ENCODE results near the gene ST6GAL1. TPM values are rescaled to one million over a fixed set of nuclear protein-coding genes. Genes with fewer than 3 reads are reported as not detected.

The ST6GAL1 gene
- total and polyA plus RNA-seq, 2 experiments from 2014 or later = 17.6 to 65.1 TPM

GRCh38 chr3:186989429-186989828 is 59.1 kb downstream of the ST6GAL1 start:
- DNase-seq (ENCODE audit: low spot score) (no peak), ATAC-seq (no peak)
- peaks cover 5% of the 10 kb centered on the region for H3K27me3 Mint-ChIP-seq (ENCODE audit: insufficient read depth, low read depth, poor library complexity)
- H3K9me3 Mint-ChIP-seq = no peaks in the 10 kb centered on the region; the same call in 2 of the 3 replicates
- H3K4me3 ChIP-seq = no peak overlapping the region
- no peaks in the 10 kb centered on the region for H3K27me3 ChIP-seq (ENCODE audit: insufficient read depth)
- H3K4me1 Mint-ChIP-seq = peaks cover 52% of the 10 kb centered on the region
- H3K79me2 ChIP-seq (replicated peaks; ENCODE audit: insufficient read depth) = peaks cover 19% of the 10 kb centered on the region
- peaks cover 13% of the 10 kb centered on the region; the same call in 1 of the 2 replicates for H3K36me3 ChIP-seq (ENCODE audit: insufficient read depth)
- H3K4me1 ChIP-seq (ENCODE audit: insufficient read depth) = peaks cover 37% of the 10 kb centered on the region
- no peaks in the 10 kb centered on the region for H3F3A ChIP-seq (replicated peaks; ENCODE audit: low read depth)
- H3K27ac Mint-ChIP-seq = peak overlapping the region; percentile 53; the same call in 1 of the 2 replicates
- 0 out of 2 replicates have a peak overlapping the region, but pooled peaks have one; percentile 8 for H3K27ac ChIP-seq (ENCODE audit: low read depth)
- no peaks in the 10 kb centered on the region for H3K9me2 ChIP-seq (ENCODE audit: insufficient read depth)
- H2AFZ ChIP-seq = no peak overlapping the region
- no peak for TF ChIP-seq NANOG (IDR thresholded peaks at IDR 0.05; ENCODE audit: borderline replicate concordance)
- TF ChIP-seq EZH2 (IDR thresholded peaks at IDR 0.05; ENCODE audit: low read depth, unreplicated experiment) = no peak
- no peaks in the 10 kb centered on the region; the same call in none of the 2 replicates for H4K20me1 ChIP-seq (replicated peaks; ENCODE audit: insufficient read depth)
- H3K4me2 ChIP-seq = no peak overlapping the region
- H3K36me3 Mint-ChIP-seq (ENCODE audit: low read depth) = peaks cover 37% of the 10 kb centered on the region
- no peak overlapping the region for H3K4me3 Mint-ChIP-seq

- H2AFZ ChIP-seq = no peak overlapping the region
- DNase-seq (ENCODE audit: low spot score) (no peak), ATAC-seq (no peak)
- Mint-ChIP-seq H3K27me3 (ENCODE audit: insufficient read depth, low read depth, poor library complexity) (peaks cover 5% of the 10 kb centered on the region), H3K4me3 (no peak overlapping the region), H3K36me3 (ENCODE audit: low read depth) (peaks cover 36% of the 10 kb centered on the region), H3K4me1 (peaks cover 52% of the 10 kb centered on the region), H3K27ac (peak overlapping the region; percentile 53; the same call in 1 of the 2 replicates), H3K9me3 (no peaks in the 10 kb centered on the region; the same call in 2 of the 3 replicates)
- H3K27ac ChIP-seq (ENCODE audit: low read depth) = no peak overlapping the region
- no peaks in the 10 kb centered on the region for H3F3A ChIP-seq (replicated peaks; ENCODE audit: low read depth)
- H3K4me2 ChIP-seq = no peak overlapping the region
- H3K36me3 ChIP-seq (ENCODE audit: insufficient read depth) = peaks cover 13% of the 10 kb centered on the region; the same call in 1 of the 2 replicates
- H3K27me3 ChIP-seq (ENCODE audit: insufficient read depth) = no peaks in the 10 kb centered on the region
- no peak overlapping the region for H3K4me3 ChIP-seq
- H4K20me1 ChIP-seq (replicated peaks; ENCODE audit: insufficient read depth) = no peaks in the 10 kb centered on the region; the same call in none of the 2 replicates
- no peaks in the 10 kb centered on the region for H3K9me2 ChIP-seq (ENCODE audit: insufficient read depth)
- H3K4me1 ChIP-seq (ENCODE audit: insufficient read depth) = peaks cover 35% of the 10 kb centered on the region
- peaks cover 19% of the 10 kb centered on the region for H3K79me2 ChIP-seq (replicated peaks; ENCODE audit: insufficient read depth)
- TF ChIP-seq ETS1 (IDR thresholded peaks at IDR 0.05) = no peak
- no peak for TF ChIP-seq REST (IDR thresholded peaks at IDR 0.05; ENCODE audit: unreplicated experiment)
- no peak for TF ChIP-seq POLR2AphosphoS5 (IDR thresholded peaks at IDR 0.05; ENCODE audit: low read depth)
- no peak for TF ChIP-seq CTCF (conservative IDR thresholded peaks at IDR 0.05; ENCODE audit: low read depth in 2 of 2)
- no peak for TF ChIP-seq EZH2 (IDR thresholded peaks at IDR 0.05; ENCODE audit: low read depth, unreplicated experiment)
- TF ChIP-seq, protein P1, sequence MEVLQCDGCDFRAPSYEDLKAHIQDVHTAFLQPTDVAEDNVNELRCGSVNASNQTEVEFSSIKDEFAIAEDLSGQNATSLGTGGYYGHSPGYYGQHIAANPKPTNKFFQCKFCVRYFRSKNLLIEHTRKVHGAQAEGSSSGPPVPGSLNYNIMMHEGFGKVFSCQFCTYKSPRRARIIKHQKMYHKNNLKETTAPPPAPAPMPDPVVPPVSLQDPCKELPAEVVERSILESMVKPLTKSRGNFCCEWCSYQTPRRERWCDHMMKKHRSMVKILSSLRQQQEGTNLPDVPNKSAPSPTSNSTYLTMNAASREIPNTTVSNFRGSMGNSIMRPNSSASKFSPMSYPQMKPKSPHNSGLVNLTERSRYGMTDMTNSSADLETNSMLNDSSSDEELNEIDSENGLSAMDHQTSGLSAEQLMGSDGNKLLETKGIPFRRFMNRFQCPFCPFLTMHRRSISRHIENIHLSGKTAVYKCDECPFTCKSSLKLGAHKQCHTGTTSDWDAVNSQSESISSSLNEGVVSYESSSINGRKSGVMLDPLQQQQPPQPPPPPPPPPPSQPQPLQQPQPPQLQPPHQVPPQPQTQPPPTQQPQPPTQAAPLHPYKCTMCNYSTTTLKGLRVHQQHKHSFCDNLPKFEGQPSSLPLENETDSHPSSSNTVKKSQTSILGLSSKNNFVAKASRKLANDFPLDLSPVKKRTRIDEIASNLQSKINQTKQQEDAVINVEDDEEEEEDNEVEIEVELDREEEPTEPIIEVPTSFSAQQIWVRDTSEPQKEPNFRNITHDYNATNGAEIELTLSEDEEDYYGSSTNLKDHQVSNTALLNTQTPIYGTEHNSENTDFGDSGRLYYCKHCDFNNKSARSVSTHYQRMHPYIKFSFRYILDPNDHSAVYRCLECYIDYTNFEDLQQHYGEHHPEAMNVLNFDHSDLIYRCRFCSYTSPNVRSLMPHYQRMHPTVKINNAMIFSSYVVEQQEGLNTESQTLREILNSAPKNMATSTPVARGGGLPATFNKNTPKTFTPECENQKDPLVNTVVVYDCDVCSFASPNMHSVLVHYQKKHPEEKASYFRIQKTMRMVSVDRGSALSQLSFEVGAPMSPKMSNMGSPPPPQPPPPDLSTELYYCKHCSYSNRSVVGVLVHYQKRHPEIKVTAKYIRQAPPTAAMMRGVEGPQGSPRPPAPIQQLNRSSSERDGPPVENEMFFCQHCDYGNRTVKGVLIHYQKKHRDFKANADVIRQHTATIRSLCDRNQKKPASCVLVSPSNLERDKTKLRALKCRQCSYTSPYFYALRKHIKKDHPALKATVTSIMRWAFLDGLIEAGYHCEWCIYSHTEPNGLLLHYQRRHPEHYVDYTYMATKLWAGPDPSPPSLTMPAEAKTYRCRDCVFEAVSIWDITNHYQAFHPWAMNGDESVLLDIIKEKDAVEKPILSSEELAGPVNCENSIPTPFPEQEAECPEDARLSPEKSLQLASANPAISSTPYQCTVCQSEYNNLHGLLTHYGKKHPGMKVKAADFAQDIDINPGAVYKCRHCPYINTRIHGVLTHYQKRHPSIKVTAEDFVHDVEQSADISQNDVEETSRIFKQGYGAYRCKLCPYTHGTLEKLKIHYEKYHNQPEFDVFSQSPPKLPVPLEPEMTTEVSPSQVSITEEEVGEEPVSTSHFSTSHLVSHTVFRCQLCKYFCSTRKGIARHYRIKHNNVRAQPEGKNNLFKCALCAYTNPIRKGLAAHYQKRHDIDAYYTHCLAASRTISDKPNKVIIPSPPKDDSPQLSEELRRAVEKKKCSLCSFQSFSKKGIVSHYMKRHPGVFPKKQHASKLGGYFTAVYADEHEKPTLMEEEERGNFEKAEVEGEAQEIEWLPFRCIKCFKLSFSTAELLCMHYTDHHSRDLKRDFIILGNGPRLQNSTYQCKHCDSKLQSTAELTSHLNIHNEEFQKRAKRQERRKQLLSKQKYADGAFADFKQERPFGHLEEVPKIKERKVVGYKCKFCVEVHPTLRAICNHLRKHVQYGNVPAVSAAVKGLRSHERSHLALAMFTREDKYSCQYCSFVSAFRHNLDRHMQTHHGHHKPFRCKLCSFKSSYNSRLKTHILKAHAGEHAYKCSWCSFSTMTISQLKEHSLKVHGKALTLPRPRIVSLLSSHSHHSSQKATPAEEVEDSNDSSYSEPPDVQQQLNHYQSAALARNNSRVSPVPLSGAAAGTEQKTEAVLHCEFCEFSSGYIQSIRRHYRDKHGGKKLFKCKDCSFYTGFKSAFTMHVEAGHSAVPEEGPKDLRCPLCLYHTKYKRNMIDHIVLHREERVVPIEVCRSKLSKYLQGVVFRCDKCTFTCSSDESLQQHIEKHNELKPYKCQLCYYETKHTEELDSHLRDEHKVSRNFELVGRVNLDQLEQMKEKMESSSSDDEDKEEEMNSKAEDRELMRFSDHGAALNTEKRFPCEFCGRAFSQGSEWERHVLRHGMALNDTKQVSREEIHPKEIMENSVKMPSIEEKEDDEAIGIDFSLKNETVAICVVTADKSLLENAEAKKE (CRISPR knock-in tag; IDR thresholded peaks at IDR 0.05) = no peak
- TF ChIP-seq JUNB (IDR thresholded peaks at IDR 0.05; ENCODE audit: unreplicated experiment) = no peak
- no peak for TF ChIP-seq ZNF114 (CRISPR knock-in tag; IDR thresholded peaks at IDR 0.05)
Observed at GRCh38 chr3:186990277-186990676, 60.0 kb downstream of the ST6GAL1 start.
